K562 (cell line): ENCODE results near the gene ADCYAP1. TPM values are rescaled to one million over a fixed set of nuclear protein-coding genes. Genes with fewer than 3 reads are reported as not detected.
A peak's percentile ranks its signal among the peaks of the same experiment; 100 is the strongest.

Source experiments
- EP300 ChIP-seq: IDR thresholded peaks from 2 replicates; pipeline ENCODE4 v1.6.1; 2012; ENCODE audit warnings: low read length, improper control_type of control experiment
- RCOR1 ChIP-seq, 2 experiments: IDR thresholded peaks; 2 replicates each; pipeline ENCODE4 v1.6.1; 2012; ENCODE audit warnings: low read depth in 2 of 2, low read length in 2 of 2, borderline replicate concordance in 1 of 2, improper control_type of control experiment in 1 of 2
- RFX1 ChIP-seq: fragments of 450-650 bp; IDR thresholded peaks from 2 replicates; pipeline ENCODE4 v1.6.1; 2016; ENCODE audit warnings: mild to moderate bottlenecking, moderate library complexity
- SMARCE1 ChIP-seq: fragments of 450-650 bp; IDR thresholded peaks from 2 replicates; pipeline ENCODE4 v1.7.1; 2016; ENCODE audit warnings: mild to moderate bottlenecking
- SRSF9 ChIP-seq: fragments of 200-400 bp; formaldehyde crosslinking; IDR thresholded peaks from 2 replicates; pipeline ENCODE4 v1.6.1; 2017; ENCODE audit warnings: low read depth, low read length, borderline replicate concordance
- STAG1 ChIP-seq: sonication (generic); formaldehyde crosslinking; IDR thresholded peaks from 2 replicates; pipeline ENCODE4 v1.5.0; 2020; ENCODE audit warnings: missing genetic modification reagents, borderline replicate concordance
- TEAD4 ChIP-seq, 2 experiments: sonication (generic) in 1 of 2; formaldehyde crosslinking in 1 of 2; IDR thresholded peaks; 2 replicates each; pipeline versions ENCODE4 v1.6.1 to v1.8.0; 2012 to 2022; ENCODE audit warnings: borderline replicate concordance in 1 of 2, inconsistent platforms in 1 of 2, low read length in 1 of 2, mild to moderate bottlenecking in 1 of 2, missing genetic modification reagents in 1 of 2
- ZNF224 ChIP-seq: sonication (generic); formaldehyde crosslinking; IDR thresholded peaks from 2 replicates; pipeline ENCODE4 v1.8.0; 2022; ENCODE audit warnings: mild to moderate bottlenecking, missing genetic modification reagents
- polyA plus RNA-seq, 8 experiments: library from polyadenylated mRNA; depleted of rRNA in 4 of 8; stranded (reverse) in 5 of 8; unstranded in 3 of 8; fragments of >200 nt; fragmentation: Nextera tagmentation in 2 of 8; fragmentation: Illumina TruSeq in 1 of 8; extraction: Ambion mirVana in 2 of 8; extraction: Trizol in 1 of 8; gene quantifications; 2 replicates each; pipeline versions ENCODE4 v1.2.1 to v1.2.3, GENCODE V29; 2011 to 2014; ENCODE audit warnings: inconsistent platforms in 1 of 8, missing spikeins in 1 of 8
- total RNA-seq, 7 experiments: library from RNA; depleted of rRNA in 6 of 7; stranded (reverse); fragments of >200 nt in 6 of 7; fragmentation: Illumina TruSeq in 2 of 7; extraction: Trizol in 2 of 7; gene quantifications; 2 replicates each; pipeline versions ENCODE4 v1.2.1 to v1.2.3, GENCODE V29; 2011 to 2021; ENCODE audit warnings: low replicate concordance in 1 of 7
- TF ChIP-seq, protein P1 (sequence below): fragments of 450-650 bp; formaldehyde crosslinking; IDR thresholded peaks from 2 replicates; pipeline ENCODE4 v1.4.0; 2020; ENCODE audit warnings: mild to moderate bottlenecking, moderate library complexity
- TF ChIP-seq, protein P2 (sequence below), 3 experiments: IDR thresholded peaks in 2 of 3; conservative IDR thresholded peaks in 1 of 3; 2 replicates each; pipeline ENCODE4 v1.5.1; 2011 to 2012; ENCODE audit warnings: low read length in 3 of 3, mild to moderate bottlenecking in 3 of 3, control low read depth in 2 of 3, improper control_type of control experiment in 1 of 3, inconsistent platforms in 1 of 3, low read depth in 1 of 3, mixed read lengths in 1 of 3, moderate library complexity in 1 of 3; ENCODE audit not compliant: insufficient read depth in 2 of 3
- TF ChIP-seq, protein P3 (sequence below), 2 experiments: fragments of 450-650 bp; formaldehyde crosslinking in 1 of 2; IDR thresholded peaks; 2 replicates each; pipeline versions ENCODE4 v1.4.0 to v1.6.1; 2014 to 2020; ENCODE audit warnings: mild to moderate bottlenecking in 2 of 2, borderline replicate concordance in 1 of 2, low read depth in 1 of 2
- TF ChIP-seq, protein P4 (sequence below): fragments of 450-650 bp; IDR thresholded peaks from 2 replicates; pipeline ENCODE4 v1.6.1; 2016; ENCODE audit warnings: borderline replicate concordance

ADCYAP1 gene
- total and polyA plus RNA-seq, 9 of the 15 experiments (the other 6 are each of a cell fraction or from before 2014, with no cell fraction given) = 0.03 TPM; not detected in 8

- TF ChIP-seq, protein P1, sequence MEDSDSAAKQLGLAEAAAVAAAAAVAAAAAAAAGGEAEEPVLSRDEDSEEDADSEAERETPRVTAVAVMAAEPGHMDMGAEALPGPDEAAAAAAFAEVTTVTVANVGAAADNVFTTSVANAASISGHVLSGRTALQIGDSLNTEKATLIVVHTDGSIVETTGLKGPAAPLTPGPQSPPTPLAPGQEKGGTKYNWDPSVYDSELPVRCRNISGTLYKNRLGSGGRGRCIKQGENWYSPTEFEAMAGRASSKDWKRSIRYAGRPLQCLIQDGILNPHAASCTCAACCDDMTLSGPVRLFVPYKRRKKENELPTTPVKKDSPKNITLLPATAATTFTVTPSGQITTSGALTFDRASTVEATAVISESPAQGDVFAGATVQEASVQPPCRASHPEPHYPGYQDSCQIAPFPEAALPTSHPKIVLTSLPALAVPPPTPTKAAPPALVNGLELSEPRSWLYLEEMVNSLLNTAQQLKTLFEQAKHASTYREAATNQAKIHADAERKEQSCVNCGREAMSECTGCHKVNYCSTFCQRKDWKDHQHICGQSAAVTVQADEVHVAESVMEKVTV = peak; percentile 77
- no peak for TF ChIP-seq ZNF224 (CRISPR knock-in tag)
- no peak for TF ChIP-seq SRSF9
- 0 out of 4 replicates have a peak, but pooled peaks of 1 of the 2 experiments have one; percentile 22 for TF ChIP-seq RCOR1 (IDR thresholded peaks at IDR 0.05; ENCODE audit: borderline replicate concordance in 1 of 2, low read depth in 2 of 2, low read length in 2 of 2)
- TF ChIP-seq, protein P2, sequence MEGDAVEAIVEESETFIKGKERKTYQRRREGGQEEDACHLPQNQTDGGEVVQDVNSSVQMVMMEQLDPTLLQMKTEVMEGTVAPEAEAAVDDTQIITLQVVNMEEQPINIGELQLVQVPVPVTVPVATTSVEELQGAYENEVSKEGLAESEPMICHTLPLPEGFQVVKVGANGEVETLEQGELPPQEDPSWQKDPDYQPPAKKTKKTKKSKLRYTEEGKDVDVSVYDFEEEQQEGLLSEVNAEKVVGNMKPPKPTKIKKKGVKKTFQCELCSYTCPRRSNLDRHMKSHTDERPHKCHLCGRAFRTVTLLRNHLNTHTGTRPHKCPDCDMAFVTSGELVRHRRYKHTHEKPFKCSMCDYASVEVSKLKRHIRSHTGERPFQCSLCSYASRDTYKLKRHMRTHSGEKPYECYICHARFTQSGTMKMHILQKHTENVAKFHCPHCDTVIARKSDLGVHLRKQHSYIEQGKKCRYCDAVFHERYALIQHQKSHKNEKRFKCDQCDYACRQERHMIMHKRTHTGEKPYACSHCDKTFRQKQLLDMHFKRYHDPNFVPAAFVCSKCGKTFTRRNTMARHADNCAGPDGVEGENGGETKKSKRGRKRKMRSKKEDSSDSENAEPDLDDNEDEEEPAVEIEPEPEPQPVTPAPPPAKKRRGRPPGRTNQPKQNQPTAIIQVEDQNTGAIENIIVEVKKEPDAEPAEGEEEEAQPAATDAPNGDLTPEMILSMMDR (IDR thresholded peaks at IDR 0.05 in 2 of 3, conservative IDR thresholded peaks at IDR 0.05 in 1 of 3; ENCODE audit: insufficient read depth in 2 of 3, low read depth in 1 of 3, low read length in 3 of 3) = peak; percentile 37 to 73 (median 52)
- TF ChIP-seq RFX1 = no peak
- no peak for TF ChIP-seq SMARCE1
- TF ChIP-seq TEAD4 (IDR thresholded peaks at IDR 0.05; ENCODE audit: low read length) = peak; percentile 8; the same call in 1 of the 2 replicates
- no peak for TF ChIP-seq TEAD4 (CRISPR knock-in tag; IDR thresholded peaks at IDR 0.05; ENCODE audit: borderline replicate concordance)
- TF ChIP-seq, protein P3, sequence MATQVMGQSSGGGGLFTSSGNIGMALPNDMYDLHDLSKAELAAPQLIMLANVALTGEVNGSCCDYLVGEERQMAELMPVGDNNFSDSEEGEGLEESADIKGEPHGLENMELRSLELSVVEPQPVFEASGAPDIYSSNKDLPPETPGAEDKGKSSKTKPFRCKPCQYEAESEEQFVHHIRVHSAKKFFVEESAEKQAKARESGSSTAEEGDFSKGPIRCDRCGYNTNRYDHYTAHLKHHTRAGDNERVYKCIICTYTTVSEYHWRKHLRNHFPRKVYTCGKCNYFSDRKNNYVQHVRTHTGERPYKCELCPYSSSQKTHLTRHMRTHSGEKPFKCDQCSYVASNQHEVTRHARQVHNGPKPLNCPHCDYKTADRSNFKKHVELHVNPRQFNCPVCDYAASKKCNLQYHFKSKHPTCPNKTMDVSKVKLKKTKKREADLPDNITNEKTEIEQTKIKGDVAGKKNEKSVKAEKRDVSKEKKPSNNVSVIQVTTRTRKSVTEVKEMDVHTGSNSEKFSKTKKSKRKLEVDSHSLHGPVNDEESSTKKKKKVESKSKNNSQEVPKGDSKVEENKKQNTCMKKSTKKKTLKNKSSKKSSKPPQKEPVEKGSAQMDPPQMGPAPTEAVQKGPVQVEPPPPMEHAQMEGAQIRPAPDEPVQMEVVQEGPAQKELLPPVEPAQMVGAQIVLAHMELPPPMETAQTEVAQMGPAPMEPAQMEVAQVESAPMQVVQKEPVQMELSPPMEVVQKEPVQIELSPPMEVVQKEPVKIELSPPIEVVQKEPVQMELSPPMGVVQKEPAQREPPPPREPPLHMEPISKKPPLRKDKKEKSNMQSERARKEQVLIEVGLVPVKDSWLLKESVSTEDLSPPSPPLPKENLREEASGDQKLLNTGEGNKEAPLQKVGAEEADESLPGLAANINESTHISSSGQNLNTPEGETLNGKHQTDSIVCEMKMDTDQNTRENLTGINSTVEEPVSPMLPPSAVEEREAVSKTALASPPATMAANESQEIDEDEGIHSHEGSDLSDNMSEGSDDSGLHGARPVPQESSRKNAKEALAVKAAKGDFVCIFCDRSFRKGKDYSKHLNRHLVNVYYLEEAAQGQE (IDR thresholded peaks at IDR 0.05; ENCODE audit: borderline replicate concordance) = peak; percentile 84
- TF ChIP-seq, protein P3 (CRISPR knock-in tag; IDR thresholded peaks at IDR 0.05; ENCODE audit: low read depth) = peak; percentile 66; the same call in 1 of the 2 replicates
- TF ChIP-seq STAG1 (CRISPR knock-in tag) = peak; percentile 37; the same call in 1 of the 2 replicates
- TF ChIP-seq, protein P4, sequence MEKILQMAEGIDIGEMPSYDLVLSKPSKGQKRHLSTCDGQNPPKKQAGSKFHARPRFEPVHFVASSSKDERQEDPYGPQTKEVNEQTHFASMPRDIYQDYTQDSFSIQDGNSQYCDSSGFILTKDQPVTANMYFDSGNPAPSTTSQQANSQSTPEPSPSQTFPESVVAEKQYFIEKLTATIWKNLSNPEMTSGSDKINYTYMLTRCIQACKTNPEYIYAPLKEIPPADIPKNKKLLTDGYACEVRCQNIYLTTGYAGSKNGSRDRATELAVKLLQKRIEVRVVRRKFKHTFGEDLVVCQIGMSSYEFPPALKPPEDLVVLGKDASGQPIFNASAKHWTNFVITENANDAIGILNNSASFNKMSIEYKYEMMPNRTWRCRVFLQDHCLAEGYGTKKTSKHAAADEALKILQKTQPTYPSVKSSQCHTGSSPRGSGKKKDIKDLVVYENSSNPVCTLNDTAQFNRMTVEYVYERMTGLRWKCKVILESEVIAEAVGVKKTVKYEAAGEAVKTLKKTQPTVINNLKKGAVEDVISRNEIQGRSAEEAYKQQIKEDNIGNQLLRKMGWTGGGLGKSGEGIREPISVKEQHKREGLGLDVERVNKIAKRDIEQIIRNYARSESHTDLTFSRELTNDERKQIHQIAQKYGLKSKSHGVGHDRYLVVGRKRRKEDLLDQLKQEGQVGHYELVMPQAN = no peak
- TF ChIP-seq EP300 = no peak
Observed at GRCh38 chr18:902229-902628, 2.4 kb upstream of the ADCYAP1 start (continued).
